Right renal cortex interstitium (tissue), 3 donors: Measurements from ENCODE around the gene FOXE3. TPM values are rescaled to one million over a fixed set of nuclear protein-coding genes. Genes with fewer than 3 reads are reported as not detected.
A peak's percentile ranks its signal among the peaks of the same experiment; 100 is the strongest.

Experiments
- DNase-seq, 3 donors: peaks; one replicate each; pipeline ENCODE4 v3.0.0-alpha.2; 2013; ENCODE audit warnings: low read depth in 3 of 3, low spot score in 2 of 3
- polyA plus RNA-seq, 3 donors: library from polyadenylated mRNA; unstranded; fragments of 120-200 nt; gene quantifications; one replicate each; pipeline ENCODE4 v1.2.1, GENCODE V29; 2013; ENCODE audit not compliant: insufficient read length in 3 of 3

Gene FOXE3
- polyA plus RNA-seq, 3 donors, result 0.07 to 0.21 (median 0.12) TPM

GRCh38 chr1:47433477-47434050, 17.5 kb downstream of the FOXE3 start:
- DNase-seq, result no peak

- DNase-seq, result no peak
Measured at GRCh38 chr1:47434051-47434842, 18.2 kb downstream of the FOXE3 start.

DNA sequence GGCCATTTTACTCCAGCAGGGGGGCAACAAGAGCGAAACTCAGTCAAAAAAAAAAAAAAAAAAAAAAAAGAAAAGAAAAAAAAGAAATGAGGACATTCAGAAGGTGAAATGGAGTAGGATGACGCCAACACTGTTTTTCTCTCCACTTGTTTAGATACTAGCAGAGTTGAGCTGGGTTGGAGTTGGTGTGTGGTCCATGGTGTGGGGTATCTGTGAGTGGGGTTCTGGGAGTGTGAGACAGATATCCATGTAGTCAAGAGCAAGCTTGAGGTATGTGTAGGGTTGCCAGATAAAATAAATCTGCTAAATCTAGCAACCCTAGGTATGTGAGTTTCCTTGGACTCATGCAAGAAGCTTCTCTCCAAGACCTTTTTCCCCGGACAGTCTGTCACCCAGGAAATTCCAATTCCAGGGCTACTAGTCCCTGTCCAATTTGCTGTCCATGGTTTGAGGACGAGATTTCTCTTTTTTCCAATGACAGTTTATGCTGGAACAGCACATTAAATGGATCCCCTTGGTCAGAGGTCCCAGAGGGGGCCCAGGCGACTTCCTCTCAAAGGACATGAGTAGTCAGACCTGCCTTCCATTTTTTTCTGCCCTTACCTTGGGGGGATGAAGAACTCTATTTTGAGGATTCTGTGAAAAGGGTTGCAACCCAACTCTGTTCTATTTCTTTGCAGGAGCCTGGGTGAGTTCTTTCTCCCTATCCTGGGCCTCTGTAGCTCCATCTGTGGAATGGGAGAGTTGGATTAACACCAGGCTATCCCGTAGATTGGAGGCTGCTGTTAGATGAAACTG, 19.6 kb downstream of the FOXE3 start:
- no peak for DNase-seq

DNA sequence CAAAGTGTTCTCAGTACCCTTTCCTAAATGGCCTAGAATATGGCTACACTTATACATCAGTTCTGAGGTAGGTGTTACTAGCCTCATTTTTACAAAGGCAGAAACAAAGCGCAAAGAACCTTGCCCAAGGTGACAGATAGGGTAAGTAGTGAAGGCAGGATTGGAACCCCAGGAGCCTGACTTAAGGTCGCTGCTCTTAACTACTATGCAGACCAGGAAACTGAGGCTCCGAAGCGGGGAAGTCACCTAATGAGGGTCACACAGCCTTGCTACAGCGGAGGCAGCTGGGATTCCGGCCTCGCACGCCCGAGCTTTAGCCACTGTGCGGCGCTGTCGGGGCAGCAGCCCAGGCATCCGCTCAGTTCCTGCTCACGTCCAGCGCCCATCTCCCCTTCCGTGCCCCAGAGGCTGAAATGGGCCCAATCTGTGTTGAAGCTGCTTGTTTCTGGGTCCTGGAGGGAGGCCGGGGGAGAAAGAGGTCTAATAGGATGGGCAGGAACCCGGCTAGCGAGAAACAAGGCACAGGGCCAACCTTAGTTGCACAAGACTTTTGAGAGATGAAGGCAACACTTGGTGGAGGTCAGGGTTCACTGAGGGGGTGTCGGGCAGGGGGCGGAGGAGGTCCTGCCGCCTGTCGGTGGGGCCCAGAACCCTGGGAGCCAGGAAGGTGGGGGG, 20.4 kb downstream of the FOXE3 start:
- DNase-seq, result no peak

DNA sequence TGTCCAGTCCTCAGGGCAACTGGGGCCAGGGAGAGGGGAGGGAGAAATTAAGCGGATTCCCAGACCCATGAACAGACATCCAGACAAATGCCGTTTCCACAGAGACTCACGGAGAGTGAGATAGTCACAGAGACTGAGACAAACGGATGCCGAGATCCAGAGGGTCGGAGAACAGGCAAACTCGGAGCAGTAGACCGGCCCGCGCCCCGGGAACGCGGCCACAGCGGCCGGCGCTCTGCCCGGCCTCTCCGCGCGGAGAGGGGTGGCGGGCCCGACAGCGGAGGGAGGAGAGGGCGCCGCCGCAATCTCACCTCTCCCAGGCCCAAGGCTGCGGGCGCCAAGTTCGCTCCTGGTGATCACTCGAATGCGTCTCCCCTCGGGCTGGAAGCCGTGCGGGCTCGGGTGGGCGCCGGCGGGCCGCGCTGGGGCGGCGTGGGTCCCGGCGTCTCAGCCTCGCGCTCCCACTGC, 20.9 kb downstream of the FOXE3 start:
- DNase-seq, result no peak

DNA sequence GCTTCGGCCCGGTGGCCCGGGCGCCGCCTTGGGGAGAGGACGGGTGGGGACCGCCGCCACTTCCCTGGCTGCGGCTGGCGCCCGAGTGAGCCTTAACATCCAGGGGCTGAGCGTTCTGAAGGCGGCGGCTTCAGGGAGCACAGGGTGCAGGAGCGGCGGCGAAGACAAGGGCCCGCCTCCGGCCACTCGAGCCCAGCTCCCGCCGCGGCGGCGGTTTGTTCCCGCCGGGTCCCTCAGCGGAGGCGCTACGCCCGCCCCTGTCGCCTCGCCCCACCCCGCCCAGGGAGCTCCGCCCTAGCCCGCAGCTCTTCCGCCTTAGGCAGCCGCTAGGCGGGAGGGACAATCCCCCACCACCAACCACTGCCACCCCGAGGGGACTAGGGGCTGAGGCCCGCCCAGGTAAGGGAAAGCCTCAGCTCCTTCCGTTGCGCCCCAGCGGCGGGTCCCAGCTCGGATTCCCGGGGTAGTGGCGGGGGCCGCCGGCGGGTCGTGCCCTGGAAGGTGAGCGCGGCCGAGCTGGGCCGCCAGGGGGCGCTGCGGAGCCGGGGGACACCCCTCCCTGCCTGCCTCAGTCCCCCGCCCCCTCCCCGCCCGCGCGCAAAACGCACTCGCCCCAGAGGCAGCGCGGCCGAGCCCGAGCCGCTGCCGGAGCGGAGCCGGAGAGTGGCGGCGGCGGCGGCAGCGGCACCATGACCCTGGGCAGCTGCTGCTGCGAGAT, 21.5 kb downstream of the FOXE3 start, which contains the start of gene FOXD2:
TSS of gene FOXD2 (plus strand) at position 598 of the 718 bp plus-strand sequence. CDS start at position 690, 92 bp downstream.
- DNase-seq, result peak in 1 of 3 donors; percentile 84

DNA sequence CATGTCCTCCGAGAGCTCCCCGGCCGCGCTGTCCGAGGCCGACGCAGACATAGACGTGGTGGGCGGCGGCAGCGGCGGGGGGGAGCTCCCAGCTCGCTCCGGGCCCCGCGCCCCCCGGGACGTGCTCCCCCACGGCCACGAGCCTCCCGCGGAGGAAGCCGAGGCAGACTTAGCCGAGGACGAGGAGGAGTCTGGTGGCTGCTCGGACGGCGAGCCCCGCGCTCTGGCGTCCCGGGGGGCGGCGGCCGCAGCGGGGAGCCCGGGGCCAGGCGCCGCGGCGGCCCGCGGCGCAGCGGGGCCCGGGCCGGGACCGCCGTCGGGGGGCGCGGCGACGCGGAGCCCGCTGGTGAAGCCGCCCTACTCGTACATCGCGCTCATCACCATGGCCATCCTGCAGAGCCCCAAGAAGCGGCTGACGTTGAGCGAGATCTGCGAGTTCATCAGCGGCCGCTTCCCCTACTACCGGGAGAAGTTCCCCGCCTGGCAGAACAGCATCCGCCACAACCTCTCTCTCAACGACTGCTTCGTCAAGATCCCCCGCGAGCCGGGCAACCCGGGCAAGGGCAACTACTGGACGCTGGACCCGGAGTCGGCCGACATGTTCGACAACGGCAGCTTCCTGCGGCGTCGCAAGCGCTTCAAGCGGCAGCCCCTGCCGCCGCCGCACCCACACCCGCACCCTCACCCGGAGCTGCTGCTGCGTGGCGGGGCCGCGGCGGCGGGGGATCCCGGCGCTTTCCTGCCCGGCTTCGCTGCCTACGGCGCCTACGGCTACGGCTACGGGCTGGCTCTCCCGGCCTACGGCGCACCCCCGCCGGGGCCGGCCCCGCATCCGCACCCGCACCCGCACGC, 22.3 kb downstream of the FOXE3 start:
- no peak for DNase-seq

- no peak for DNase-seq
Measured at GRCh38 chr1:47439017-47439818, 23.1 kb downstream of the FOXE3 start.

- DNase-seq, result no peak
Measured at GRCh38 chr1:47439819-47440598, 23.9 kb downstream of the FOXE3 start.

DNA sequence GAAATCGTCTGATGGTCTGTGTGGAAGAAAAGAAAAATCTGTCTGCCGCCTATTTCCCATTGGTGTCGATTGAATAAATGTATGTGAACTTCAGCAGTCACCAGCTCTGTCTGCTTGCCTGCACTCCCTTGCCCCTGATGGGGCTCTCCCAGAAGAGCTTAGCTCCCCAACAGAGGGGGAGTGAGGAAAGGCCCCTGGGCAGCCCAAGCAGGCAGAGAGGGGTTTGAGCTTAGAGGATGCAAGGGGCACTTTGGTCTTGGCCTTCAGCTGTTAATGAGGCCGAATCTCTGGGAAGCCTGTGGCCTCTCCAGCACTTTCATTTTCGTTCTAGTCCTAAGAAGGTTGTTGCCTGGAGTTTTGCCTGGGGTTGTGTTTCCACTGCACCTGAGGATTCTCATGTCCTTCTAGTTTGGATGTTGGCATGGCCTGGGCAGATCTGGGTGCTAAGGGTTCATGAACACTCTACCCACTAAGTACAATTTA, 24.6 kb downstream of the FOXE3 start:
- DNase-seq, result no peak

DNA sequence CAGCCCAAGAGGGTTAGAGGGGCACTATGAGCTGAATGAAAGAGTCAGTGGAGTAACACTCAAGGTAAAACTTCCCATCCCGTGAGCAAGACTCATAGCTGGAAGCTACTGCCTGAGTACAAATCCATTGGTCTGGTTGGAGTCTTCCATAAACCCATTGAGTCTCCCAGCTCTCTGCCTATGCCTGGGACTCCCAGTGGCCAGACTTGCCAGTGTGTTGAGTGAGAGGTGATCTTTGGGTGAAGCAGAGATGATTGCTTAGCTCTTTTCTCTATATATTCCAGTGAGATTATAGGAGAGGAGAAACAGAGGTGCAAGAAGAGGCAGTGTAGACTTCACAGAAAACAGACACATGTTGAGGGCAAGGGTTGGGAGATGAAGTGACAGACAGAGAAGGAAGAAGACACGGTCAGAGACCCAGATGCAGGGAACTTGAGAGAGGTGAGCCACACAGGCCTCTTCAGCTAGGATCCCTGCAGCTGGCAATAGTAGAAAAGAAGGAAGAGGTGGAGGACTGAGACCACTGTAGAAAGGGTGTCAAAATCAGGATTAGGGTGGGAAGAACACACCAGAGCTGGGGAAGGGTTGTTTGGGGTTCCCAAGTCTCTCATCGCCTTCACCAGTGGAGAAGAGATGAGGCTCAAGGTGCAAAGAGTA, 25.5 kb downstream of the FOXE3 start:
- no peak for DNase-seq

GRCh38 chr1:47442202-47442601, 26.1 kb downstream of the FOXE3 start:
- DNase-seq, result no peak

DNA sequence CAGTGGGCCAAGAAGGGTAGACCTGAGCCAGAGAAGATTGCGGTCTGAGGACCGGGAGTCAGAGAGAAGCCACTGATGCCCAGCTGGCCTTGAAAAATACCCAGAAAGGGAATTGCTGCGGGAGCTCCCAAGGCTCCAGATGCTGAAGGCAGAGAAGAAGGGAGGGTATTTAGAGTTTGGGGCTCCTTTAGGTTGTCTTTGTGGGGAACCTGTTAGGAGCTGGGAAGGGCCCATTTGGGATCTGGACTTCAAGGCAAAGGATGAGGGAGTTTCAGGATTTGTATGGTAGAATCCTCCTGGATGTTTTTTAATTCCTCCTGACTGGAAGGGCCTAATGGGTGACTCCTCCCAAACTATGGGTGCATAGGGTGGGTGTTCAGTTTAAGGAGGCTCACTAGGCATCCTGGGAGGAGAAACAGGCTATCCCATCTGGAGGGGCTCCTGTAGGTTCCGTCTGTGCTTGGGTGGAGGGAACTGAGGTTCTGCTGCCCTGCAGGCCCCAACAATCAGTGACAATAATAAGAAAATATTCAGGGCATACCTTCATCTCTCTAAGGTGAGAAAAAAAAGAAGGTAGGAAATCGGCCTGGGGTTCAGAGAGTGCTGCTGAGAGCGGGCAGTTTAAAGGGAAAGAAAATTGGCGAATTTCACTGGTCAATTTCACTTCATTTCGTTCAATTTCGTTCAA, 26.9 kb downstream of the FOXE3 start:
- no peak for DNase-seq

DNA sequence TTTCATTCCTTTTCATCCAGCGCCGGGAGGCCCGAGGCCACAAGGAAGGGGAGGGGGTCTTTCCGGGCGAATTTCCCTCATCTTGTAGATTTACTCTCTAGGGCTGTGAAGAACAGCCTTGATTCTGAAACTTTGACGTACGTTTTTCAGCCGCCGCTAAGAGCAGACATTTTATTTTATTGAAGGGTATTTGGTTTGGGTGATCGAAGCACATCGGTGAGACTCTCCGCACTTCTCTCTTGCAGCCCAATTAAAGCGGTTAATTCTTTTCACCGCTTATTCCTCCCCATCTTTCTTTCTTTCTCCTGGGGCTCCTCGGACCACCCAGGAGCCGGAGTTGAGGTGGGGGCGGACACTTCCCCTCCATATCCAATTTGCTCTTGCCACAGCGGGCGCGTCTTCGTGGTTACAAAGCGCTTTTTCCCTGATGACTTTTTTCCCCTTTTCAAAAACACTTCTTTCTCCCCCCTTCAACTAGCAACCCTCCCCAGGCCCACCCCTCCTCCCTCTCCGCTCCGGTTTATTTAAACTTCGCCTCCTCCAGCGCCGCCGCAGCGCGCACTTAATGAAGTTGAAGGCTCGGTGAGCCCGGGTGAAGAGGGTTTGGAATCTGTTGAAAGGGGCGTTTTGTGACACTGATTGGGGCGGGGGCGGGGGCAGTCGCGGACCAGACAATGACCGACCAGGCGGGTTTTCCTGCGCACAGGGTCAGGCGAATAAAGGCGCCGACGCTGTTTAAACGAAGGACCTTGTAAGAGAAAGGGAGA, 27.6 kb downstream of the FOXE3 start:
- no peak for DNase-seq

DNA sequence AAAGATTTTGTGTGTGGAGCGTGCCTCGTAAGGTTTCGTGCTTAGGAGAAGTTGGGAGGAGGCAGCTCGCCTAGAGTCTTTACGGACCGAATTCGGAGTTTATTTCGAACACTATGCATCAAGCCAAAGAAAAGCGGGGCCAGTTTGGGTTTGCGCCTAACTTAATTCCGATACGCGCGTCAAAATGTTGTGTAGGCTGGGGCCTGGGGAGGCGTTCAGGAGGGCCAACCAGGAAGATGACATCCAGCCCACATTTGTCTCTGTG, 28.1 kb downstream of the FOXE3 start:
- no peak for DNase-seq
